BE2C (cell line): ENCODE measurements around the gene SUV39H2. TPM values are rescaled to one million over a fixed set of nuclear protein-coding genes. Genes with fewer than 3 reads are reported as not detected.

ENCODE experiments used
- DNase-seq: peaks from one replicate; pipeline ENCODE4 v3.0.0-alpha.2; 2020
- H3K27me3 ChIP-seq: fragments of 250-450 bp; sonication (Bioruptor Pico); 2 replicates; pipeline ENCODE4 v1.5.1; 2020; ENCODE audit warnings: mild to moderate bottlenecking
- H3K36me3 ChIP-seq: fragments of 250-450 bp; sonication (Bioruptor Pico); 2 replicates; pipeline ENCODE4 v1.5.1; 2020; ENCODE audit warnings: mild to moderate bottlenecking
- H3K4me1 ChIP-seq: fragments of 250-450 bp; sonication (Bioruptor Pico); 2 replicates; pipeline ENCODE4 v1.5.1; 2020
- H3K4me3 ChIP-seq: 2 replicates; pipeline ENCODE4 v1.5.1; 2011; ENCODE audit warnings: low read depth, low read length
- H3K9me3 ChIP-seq: fragments of 250-450 bp; sonication (Bioruptor Pico); 2 replicates; pipeline ENCODE4 v1.5.1; 2020
- polyA plus RNA-seq: library from polyadenylated mRNA; unstranded; fragments of >200 nt; gene quantifications from one replicate; pipeline ENCODE4 v1.2.1, GENCODE V29; 2012; ENCODE audit warnings: low read depth, missing spikeins; ENCODE audit not compliant: insufficient read length, insufficient read depth
- TF ChIP-seq, protein P1 (sequence below): IDR thresholded peaks from 2 replicates; pipeline ENCODE4 v1.5.1; 2012; ENCODE audit warnings: mild to moderate bottlenecking, low read depth, low read length

The SUV39H2 gene, protein sequence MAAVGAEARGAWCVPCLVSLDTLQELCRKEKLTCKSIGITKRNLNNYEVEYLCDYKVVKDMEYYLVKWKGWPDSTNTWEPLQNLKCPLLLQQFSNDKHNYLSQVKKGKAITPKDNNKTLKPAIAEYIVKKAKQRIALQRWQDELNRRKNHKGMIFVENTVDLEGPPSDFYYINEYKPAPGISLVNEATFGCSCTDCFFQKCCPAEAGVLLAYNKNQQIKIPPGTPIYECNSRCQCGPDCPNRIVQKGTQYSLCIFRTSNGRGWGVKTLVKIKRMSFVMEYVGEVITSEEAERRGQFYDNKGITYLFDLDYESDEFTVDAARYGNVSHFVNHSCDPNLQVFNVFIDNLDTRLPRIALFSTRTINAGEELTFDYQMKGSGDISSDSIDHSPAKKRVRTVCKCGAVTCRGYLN
- 7.7 TPM for polyA plus RNA-seq

DNA sequence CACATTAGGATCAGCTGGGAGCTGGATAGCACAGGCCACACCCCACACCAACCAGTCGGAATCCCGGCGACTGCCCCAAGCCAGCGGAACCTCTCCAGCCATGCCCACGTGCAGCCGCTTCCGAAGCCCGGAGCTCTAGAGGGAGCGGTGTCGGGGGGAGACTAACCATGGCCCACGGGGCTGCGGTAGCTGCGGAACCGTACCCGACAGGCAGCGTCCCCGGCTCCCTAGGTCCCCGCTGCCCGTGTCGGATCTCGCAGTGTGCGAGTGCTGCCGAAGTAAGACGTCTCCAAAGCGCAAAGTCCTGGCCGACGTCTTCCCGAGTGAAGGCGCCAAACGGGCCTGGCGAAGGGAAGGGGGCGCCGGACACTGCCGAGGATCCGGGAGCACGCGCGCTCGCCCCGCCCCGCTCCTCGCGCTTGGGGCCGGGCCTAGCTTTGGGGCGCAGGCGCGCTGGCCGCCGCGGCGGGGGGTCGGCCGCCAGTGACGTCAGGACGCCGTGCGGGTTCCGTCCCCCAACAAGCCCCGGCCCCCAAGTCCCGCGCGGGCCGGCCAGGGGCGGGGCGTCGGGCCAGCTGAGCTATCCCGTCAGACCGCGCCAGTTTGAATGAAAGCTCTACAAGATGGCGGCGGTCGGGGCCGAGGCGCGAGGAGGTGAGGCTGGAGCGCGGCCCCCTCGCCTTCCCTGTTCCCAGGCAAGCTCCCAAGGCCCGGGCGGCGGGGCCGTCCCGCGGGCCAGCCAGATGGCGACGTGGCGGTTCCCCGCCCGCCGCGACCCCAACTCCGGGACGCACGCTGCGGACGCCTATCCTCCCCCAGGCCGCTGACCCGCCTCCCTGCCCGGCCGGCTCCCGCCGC lies at the start of gene SUV39H2:
Gene SUV39H2 (plus strand): TSS at position 601 of the 858 bp plus-strand sequence. CDS start 23 bp downstream, at position 624.
- Histone ChIP-seq H3K9me3 (no peaks in the 10 kb centered on the region), H3K4me3 (peak within 1 kb of the TSS; percentile 95)
- TF ChIP-seq, protein P1, sequence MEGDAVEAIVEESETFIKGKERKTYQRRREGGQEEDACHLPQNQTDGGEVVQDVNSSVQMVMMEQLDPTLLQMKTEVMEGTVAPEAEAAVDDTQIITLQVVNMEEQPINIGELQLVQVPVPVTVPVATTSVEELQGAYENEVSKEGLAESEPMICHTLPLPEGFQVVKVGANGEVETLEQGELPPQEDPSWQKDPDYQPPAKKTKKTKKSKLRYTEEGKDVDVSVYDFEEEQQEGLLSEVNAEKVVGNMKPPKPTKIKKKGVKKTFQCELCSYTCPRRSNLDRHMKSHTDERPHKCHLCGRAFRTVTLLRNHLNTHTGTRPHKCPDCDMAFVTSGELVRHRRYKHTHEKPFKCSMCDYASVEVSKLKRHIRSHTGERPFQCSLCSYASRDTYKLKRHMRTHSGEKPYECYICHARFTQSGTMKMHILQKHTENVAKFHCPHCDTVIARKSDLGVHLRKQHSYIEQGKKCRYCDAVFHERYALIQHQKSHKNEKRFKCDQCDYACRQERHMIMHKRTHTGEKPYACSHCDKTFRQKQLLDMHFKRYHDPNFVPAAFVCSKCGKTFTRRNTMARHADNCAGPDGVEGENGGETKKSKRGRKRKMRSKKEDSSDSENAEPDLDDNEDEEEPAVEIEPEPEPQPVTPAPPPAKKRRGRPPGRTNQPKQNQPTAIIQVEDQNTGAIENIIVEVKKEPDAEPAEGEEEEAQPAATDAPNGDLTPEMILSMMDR = no peak

DNA sequence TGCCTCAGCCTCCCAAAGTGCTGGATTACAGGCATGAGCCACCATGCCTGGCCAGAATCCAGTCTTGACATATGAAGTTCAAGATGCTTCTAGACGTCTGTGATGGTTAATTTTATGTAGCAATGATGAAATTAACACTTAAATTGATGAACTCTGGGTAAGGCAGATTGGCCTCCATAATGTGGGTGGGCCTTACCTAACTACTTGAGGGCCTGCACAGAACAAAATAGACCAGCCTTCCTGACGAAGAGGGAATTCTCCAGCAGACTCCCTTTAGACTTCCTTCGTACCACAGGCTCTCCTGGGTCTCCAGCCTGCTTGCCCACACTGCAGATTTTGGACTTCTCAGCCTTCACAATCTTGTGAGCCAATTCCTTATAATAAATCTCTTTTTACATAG lies 45.6 kb upstream of the SUV39H2 start:
- H3K9me3 ChIP-seq = no peaks in the 10 kb centered on the region
- TF ChIP-seq, protein P1 = no peak

More for the DNA sequence above, at the start of gene SUV39H2:
- Histone ChIP-seq H3K27me3 (no peaks in the 10 kb centered on the region), H3K4me1 (peaks cover 1% of the 10 kb centered on the region), H3K36me3 (no peaks in the 10 kb centered on the region; the same call in 1 of the 2 replicates)
- DNase-seq = peak; percentile 95

DNA sequence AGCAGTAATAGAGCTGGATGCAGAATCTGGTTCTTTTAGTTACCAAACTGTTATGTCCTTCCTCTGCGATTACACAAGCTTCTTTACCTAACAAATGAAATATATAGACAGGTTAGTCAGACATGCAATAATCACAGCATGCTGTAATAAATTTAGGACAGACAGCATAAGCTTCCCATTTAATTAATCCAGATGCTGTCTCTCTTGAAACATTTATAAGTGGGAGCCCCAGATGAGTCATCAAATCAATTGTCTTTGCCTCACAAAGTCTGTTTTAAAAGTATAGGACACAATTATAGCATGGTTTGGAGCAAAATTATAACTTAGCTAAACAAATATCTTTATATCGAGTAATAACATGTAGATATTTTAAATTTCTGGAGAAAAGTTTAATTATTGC lies 42.5 kb upstream of the SUV39H2 start:
- TF ChIP-seq, protein P1 = no peak
- no peaks in the 10 kb centered on the region for H3K9me3 ChIP-seq
- DNase-seq = no peak

More for the DNA sequence above, 45.6 kb upstream of the SUV39H2 start:
- Histone ChIP-seq H3K36me3 (no peaks in the 10 kb centered on the region), H3K27me3 (no peaks in the 10 kb centered on the region), H3K4me3 (no peak overlapping the region), H3K4me1 (no peaks in the 10 kb centered on the region)
- no peak for DNase-seq

DNA sequence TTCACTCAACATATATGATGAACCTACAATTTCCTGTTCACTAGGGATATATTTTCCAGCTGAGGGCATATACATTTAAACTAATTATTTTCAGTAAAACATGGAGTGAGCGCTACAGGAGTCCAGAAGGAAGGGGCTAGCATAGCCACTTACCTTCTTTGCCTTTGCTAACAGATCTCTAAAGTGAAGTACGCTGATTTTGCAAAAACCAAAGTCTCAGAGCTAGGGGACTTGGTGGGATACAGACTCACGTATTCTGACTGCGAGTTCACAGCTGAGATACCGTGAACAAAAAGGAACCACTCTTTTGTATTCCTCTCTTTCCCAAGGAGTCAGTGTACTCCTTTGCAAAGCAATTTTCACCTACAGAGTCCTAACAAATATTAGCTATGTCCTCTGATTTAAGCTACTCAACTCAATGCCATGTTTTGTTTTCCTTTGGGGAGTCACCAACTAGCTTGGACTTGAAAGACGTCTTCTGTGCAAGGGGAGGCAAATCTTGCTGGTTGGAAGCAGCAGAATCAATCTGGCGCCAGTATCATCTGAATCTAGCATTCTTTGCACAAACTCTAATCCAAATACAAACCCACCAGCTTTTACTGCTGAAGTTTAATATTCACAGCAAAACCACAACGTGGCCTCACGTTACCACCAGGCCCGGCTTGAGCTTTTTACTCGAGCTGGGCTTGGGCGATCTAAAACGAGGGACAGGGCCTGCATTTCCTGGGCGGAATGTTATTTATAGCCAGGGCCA lies 41.5 kb upstream of the SUV39H2 start:
- peaks cover 18% of the 10 kb centered on the region for H3K36me3 ChIP-seq
- H3K9me3 ChIP-seq = no peaks in the 10 kb centered on the region
- no peak for DNase-seq
- H3K4me3 ChIP-seq = peak overlapping the region; percentile 96
- no peaks in the 10 kb centered on the region for H3K4me1 ChIP-seq
- H3K27me3 ChIP-seq = no peaks in the 10 kb centered on the region
- TF ChIP-seq, protein P1 = no peak

More for the DNA sequence above, 42.5 kb upstream of the SUV39H2 start:
- Histone ChIP-seq H3K36me3 (peaks cover 9% of the 10 kb centered on the region), H3K4me1 (no peaks in the 10 kb centered on the region), H3K27me3 (no peaks in the 10 kb centered on the region), H3K4me3 (no peak overlapping the region)

DNA sequence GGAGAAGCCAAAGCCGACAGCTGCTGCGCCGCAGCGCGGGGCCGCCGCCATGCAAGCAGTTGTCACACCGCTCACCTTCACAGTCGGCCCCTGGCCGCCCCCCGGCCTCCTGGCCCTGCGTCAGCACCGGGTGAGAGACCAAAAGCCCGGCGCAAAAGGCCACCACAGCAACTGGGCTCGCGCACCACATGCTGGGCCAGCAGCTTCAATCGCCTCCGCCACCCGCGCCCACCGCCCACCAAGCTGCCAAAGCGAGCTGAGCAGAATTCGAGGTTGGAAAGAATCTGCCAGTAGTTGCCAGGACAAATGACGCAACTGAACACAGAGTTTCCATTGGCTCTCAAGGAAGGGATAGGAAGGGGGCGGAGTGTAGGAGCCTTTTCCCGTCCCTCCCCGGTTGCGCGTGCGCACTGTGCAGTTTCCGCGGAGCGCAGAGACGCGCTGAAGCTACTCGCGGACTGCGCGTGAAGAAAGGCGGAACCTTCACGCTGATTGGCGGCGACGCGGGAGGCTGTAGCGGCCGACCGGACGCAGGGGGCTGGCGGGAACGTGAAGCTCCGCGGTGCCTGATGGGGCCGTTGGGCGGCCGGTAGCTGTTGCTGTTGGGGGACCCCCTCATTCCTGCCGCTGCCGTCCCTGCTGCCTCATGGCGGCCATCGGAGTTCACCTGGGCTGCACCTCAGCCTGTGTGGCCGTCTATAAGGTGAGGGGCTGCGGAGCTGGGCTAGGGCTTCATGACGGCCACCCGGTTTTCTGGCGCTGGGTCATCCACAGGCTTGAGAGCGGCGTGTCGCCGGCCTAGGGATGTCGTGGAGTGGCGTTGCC lies 40.7 kb upstream of the SUV39H2 start, which contains the start of the genes CDNF, HSPA14 and MSANTD7:
Gene CDNF (minus strand): TSS at position 281 of the 825 bp plus-strand sequence. CDS start 91 bp downstream, at position 190.
Gene HSPA14 (plus strand): TSS at position 550 of the 825 bp plus-strand sequence. CDS start 97 bp downstream, at position 647.
Gene MSANTD7 (plus strand): TSS at position 550 of the 825 bp plus-strand sequence. CDS start 3,979 bp downstream, outside the sequence.
- H3K4me3 ChIP-seq = peak within 1 kb of the TSS; percentile 96
- peak; percentile 98 for DNase-seq
- H3K36me3 ChIP-seq = peaks cover 26% of the 10 kb centered on the region
- TF ChIP-seq, protein P1 = no peak
- H3K27me3 ChIP-seq = no peaks in the 10 kb centered on the region
- no peaks in the 10 kb centered on the region for H3K4me1 ChIP-seq
- H3K9me3 ChIP-seq = no peaks in the 10 kb centered on the region
